GM23338 (cell line): ENCODE results near the gene IRF2BP2. TPM values are rescaled to one million over a fixed set of nuclear protein-coding genes. Genes with fewer than 3 reads are reported as not detected.

ENCODE experiments used
- EZH2 ChIP-seq: fragments of 200-600 bp; sonication (generic); IDR thresholded peaks from one replicate; pipeline ENCODE4 v1.8.0; 2017; ENCODE audit warnings: antibody characterized with exemption, mild to moderate bottlenecking, low read depth; ENCODE audit not compliant: unreplicated experiment
- EZH2phosphoT487 ChIP-seq: fragments of 200-600 bp; sonication (generic); IDR thresholded peaks from one replicate; pipeline ENCODE4 v1.8.1; 2018; ENCODE audit warnings: antibody characterized with exemption; ENCODE audit not compliant: unreplicated experiment
- POLR2AphosphoS5 ChIP-seq: IDR thresholded peaks from 2 replicates; pipeline ENCODE4 v1.6.1; 2016; ENCODE audit warnings: antibody characterized with exemption, low read depth
- STAT1 ChIP-seq: IDR thresholded peaks from one replicate; pipeline ENCODE4 v1.6.1; 2016; ENCODE audit warnings: antibody characterized with exemption; ENCODE audit not compliant: unreplicated experiment
- ZNF114 ChIP-seq: fragments of 250-450 bp; sonication (Bioruptor Pico); IDR thresholded peaks from 2 replicates; pipeline ENCODE4 v1.5.0; 2020; ENCODE audit warnings: mild to moderate bottlenecking, moderate library complexity
- ZNF331 ChIP-seq: fragments of 250-450 bp; sonication (Bioruptor Pico); IDR thresholded peaks from 2 replicates; pipeline ENCODE4 v1.5.0; 2020; ENCODE audit warnings: low read depth, mild to moderate bottlenecking, moderate library complexity
- polyA plus RNA-seq: library from polyadenylated mRNA; unstranded; fragments of >200 nt; fragmentation: Nextera tagmentation; extraction: Ambion mirVana; gene quantifications from 2 replicates; pipeline ENCODE4 v1.2.1, GENCODE V29; 2016
- total RNA-seq: library from RNA; depleted of rRNA; stranded (reverse); fragments of >200 nt; shearing (Covaris generic); gene quantifications from 2 replicates; pipeline ENCODE4 v1.2.3, GENCODE V29; 2014
- TF ChIP-seq, protein P1 (sequence below): fragments of 250-450 bp; sonication (Bioruptor Pico); IDR thresholded peaks from 2 replicates; pipeline ENCODE4 v1.5.0; 2020; ENCODE audit warnings: mild to moderate bottlenecking, moderate library complexity
- TF ChIP-seq, protein P2 (sequence below): IDR thresholded peaks from one replicate; pipeline ENCODE4 v1.6.1; 2018; ENCODE audit warnings: antibody characterized with exemption; ENCODE audit not compliant: unreplicated experiment
- TF ChIP-seq, protein P3 (sequence below): IDR thresholded peaks from 2 replicates; pipeline ENCODE4 v1.6.1; 2016; ENCODE audit warnings: antibody characterized with exemption

Gene IRF2BP2
- total and polyA plus RNA-seq, 2 experiments from 2014 or later = 19.4 to 62.4 TPM

DNA sequence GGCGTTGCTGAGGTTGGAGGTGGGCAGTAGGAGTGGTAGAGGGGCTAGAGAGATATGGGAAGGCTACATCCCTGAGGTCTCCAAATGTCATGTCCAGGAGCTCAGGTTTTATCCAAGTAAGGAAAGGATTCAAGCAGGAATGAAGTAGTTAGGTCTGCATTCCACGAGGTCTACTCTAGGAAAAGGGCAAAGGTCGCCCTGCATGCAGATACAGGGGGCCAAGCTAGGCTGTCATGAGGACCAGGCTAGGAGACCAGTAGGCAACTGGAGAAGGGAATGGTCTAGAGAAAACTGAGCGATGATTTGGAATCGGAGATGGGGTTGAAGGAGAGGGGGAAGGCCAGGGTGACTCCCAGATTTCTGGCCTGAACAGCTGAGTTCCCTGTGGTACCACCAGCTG, 48.7 kb downstream of the IRF2BP2 start (continued):
- TF ChIP-seq, protein P1, sequence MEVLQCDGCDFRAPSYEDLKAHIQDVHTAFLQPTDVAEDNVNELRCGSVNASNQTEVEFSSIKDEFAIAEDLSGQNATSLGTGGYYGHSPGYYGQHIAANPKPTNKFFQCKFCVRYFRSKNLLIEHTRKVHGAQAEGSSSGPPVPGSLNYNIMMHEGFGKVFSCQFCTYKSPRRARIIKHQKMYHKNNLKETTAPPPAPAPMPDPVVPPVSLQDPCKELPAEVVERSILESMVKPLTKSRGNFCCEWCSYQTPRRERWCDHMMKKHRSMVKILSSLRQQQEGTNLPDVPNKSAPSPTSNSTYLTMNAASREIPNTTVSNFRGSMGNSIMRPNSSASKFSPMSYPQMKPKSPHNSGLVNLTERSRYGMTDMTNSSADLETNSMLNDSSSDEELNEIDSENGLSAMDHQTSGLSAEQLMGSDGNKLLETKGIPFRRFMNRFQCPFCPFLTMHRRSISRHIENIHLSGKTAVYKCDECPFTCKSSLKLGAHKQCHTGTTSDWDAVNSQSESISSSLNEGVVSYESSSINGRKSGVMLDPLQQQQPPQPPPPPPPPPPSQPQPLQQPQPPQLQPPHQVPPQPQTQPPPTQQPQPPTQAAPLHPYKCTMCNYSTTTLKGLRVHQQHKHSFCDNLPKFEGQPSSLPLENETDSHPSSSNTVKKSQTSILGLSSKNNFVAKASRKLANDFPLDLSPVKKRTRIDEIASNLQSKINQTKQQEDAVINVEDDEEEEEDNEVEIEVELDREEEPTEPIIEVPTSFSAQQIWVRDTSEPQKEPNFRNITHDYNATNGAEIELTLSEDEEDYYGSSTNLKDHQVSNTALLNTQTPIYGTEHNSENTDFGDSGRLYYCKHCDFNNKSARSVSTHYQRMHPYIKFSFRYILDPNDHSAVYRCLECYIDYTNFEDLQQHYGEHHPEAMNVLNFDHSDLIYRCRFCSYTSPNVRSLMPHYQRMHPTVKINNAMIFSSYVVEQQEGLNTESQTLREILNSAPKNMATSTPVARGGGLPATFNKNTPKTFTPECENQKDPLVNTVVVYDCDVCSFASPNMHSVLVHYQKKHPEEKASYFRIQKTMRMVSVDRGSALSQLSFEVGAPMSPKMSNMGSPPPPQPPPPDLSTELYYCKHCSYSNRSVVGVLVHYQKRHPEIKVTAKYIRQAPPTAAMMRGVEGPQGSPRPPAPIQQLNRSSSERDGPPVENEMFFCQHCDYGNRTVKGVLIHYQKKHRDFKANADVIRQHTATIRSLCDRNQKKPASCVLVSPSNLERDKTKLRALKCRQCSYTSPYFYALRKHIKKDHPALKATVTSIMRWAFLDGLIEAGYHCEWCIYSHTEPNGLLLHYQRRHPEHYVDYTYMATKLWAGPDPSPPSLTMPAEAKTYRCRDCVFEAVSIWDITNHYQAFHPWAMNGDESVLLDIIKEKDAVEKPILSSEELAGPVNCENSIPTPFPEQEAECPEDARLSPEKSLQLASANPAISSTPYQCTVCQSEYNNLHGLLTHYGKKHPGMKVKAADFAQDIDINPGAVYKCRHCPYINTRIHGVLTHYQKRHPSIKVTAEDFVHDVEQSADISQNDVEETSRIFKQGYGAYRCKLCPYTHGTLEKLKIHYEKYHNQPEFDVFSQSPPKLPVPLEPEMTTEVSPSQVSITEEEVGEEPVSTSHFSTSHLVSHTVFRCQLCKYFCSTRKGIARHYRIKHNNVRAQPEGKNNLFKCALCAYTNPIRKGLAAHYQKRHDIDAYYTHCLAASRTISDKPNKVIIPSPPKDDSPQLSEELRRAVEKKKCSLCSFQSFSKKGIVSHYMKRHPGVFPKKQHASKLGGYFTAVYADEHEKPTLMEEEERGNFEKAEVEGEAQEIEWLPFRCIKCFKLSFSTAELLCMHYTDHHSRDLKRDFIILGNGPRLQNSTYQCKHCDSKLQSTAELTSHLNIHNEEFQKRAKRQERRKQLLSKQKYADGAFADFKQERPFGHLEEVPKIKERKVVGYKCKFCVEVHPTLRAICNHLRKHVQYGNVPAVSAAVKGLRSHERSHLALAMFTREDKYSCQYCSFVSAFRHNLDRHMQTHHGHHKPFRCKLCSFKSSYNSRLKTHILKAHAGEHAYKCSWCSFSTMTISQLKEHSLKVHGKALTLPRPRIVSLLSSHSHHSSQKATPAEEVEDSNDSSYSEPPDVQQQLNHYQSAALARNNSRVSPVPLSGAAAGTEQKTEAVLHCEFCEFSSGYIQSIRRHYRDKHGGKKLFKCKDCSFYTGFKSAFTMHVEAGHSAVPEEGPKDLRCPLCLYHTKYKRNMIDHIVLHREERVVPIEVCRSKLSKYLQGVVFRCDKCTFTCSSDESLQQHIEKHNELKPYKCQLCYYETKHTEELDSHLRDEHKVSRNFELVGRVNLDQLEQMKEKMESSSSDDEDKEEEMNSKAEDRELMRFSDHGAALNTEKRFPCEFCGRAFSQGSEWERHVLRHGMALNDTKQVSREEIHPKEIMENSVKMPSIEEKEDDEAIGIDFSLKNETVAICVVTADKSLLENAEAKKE (CRISPR knock-in tag) = no peak
- TF ChIP-seq, protein P2, sequence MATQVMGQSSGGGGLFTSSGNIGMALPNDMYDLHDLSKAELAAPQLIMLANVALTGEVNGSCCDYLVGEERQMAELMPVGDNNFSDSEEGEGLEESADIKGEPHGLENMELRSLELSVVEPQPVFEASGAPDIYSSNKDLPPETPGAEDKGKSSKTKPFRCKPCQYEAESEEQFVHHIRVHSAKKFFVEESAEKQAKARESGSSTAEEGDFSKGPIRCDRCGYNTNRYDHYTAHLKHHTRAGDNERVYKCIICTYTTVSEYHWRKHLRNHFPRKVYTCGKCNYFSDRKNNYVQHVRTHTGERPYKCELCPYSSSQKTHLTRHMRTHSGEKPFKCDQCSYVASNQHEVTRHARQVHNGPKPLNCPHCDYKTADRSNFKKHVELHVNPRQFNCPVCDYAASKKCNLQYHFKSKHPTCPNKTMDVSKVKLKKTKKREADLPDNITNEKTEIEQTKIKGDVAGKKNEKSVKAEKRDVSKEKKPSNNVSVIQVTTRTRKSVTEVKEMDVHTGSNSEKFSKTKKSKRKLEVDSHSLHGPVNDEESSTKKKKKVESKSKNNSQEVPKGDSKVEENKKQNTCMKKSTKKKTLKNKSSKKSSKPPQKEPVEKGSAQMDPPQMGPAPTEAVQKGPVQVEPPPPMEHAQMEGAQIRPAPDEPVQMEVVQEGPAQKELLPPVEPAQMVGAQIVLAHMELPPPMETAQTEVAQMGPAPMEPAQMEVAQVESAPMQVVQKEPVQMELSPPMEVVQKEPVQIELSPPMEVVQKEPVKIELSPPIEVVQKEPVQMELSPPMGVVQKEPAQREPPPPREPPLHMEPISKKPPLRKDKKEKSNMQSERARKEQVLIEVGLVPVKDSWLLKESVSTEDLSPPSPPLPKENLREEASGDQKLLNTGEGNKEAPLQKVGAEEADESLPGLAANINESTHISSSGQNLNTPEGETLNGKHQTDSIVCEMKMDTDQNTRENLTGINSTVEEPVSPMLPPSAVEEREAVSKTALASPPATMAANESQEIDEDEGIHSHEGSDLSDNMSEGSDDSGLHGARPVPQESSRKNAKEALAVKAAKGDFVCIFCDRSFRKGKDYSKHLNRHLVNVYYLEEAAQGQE = no peak
- TF ChIP-seq, protein P3, sequence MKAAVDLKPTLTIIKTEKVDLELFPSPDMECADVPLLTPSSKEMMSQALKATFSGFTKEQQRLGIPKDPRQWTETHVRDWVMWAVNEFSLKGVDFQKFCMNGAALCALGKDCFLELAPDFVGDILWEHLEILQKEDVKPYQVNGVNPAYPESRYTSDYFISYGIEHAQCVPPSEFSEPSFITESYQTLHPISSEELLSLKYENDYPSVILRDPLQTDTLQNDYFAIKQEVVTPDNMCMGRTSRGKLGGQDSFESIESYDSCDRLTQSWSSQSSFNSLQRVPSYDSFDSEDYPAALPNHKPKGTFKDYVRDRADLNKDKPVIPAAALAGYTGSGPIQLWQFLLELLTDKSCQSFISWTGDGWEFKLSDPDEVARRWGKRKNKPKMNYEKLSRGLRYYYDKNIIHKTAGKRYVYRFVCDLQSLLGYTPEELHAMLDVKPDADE = no peak
- TF ChIP-seq EZH2 (no peak), STAT1 (no peak), POLR2AphosphoS5 (no peak), ZNF331 (CRISPR knock-in tag) (no peak), EZH2phosphoT487 (no peak), ZNF114 (CRISPR knock-in tag) (no peak)
